ENCODE data around the gene CBX7. TPM values are rescaled to one million over a fixed set of nuclear protein-coding genes. Genes with fewer than 3 reads are reported as not detected.

CBX7 gene
- total and polyA plus RNA-seq, 10 donors, result 20.2 to 99.4 (median 60.3) TPM

DNA sequence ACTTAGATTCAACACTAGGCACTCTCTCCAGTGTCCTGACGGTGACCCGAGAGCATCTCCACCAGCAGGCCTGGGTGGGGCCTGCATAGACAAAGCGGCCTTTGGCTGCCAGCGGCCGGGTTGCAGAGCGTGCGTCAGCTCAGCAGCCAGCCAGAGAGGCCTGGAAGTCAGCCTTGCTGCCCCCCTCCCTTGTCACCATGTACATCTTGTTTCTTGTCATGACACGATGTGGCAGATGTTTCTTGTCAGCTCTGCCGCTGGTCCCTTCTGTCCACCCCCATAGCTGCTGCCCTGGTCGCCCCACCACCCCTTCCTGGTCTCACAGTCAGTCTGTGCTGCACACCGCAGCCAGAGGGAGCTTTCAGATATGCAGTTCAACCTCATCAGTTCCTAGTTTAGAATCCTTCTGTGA, 33.1 kb upstream of the CBX7 start:
- Histone ChIP-seq H3K27ac (peak overlapping the region in 5 of 8 donors; percentile 50 to 69 (median 59)), H3K27me3 (replicated peaks in 1 of 7) (peaks cover 0 to 7% (median 0%) of the 10 kb centered on the region in 7 donors), H3K9me3 (peaks cover 0 to 19% (median 5%) of the 10 kb centered on the region in 8 donors), H3K36me3 (no peaks in the 10 kb centered on the region), H3K4me3 (no peak overlapping the region), H3K4me1 (peaks cover 0 to 13% (median 3%) of the 10 kb centered on the region in 6 donors)
- intact Hi-C loops (cut with DNase I; ENCODE audit: low total_unique reads), result no loop called here
- no peak for TF ChIP-seq POLR2A (IDR thresholded peaks at IDR 0.05)
- TF ChIP-seq, protein P1, sequence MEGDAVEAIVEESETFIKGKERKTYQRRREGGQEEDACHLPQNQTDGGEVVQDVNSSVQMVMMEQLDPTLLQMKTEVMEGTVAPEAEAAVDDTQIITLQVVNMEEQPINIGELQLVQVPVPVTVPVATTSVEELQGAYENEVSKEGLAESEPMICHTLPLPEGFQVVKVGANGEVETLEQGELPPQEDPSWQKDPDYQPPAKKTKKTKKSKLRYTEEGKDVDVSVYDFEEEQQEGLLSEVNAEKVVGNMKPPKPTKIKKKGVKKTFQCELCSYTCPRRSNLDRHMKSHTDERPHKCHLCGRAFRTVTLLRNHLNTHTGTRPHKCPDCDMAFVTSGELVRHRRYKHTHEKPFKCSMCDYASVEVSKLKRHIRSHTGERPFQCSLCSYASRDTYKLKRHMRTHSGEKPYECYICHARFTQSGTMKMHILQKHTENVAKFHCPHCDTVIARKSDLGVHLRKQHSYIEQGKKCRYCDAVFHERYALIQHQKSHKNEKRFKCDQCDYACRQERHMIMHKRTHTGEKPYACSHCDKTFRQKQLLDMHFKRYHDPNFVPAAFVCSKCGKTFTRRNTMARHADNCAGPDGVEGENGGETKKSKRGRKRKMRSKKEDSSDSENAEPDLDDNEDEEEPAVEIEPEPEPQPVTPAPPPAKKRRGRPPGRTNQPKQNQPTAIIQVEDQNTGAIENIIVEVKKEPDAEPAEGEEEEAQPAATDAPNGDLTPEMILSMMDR (IDR thresholded peaks at IDR 0.05 in 8 of 11, conservative IDR thresholded peaks at IDR 0.05 in 3 of 11), result peak in 6 of 11 experiments; percentile 16 to 39 (median 30)
- peak; percentile 48 to 84 (median 66) for TF ChIP-seq POLR2AphosphoS5 (IDR thresholded peaks at IDR 0.05)
- peak; percentile 70 for DNase-seq
- 72 to 87% (median 81%) methylated on average over 11 of the region's 11 CpGs for WGBS, 5 donors

DNA sequence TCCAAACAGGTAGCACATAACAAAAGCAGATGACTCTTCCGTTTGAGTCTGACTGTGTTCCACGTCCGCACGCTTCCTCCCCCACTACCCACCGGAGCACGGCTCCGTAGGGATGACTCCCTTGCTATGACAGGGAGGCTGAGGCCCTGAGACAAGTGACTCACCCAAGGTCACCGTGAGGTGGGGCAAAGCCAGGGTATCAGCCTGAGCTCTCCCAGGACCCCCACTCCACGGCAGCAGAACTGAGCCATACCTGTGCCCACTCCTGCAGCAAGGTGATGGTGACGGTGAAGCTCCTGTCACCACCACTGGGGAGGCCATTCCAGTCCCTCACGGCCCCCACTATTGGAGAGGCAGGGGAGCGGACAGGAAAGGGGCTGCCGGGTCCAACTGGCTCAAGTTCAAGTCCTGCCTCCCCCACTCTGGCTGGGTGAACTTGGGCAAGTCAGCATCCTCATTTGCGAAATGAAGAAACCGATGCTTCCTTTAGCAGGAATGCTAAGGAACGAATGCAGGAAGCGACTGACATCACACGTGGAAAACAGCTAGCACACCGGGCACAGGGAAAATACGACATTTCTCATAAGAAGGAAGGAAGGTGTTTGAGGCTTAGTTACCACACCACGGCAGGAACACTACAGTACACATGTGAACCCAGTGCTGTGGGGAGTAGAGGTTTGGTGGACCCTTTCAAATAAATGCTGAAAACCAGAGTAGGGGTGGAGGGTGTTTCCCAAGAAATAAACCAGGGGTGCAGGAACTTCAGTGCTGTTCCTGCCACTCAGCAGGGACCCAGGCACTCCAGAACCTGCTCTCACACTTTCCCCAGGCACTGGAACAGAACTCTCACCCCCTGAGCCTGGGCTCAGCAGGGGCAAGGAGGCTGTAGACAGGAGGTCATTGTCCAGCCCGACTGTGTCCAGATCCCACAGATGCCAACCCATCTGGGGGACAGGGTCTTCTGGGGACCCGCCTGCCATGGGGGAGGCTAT, 32.4 kb upstream of the CBX7 start:
- Histone ChIP-seq H3K4me1 (peaks cover 0 to 17% (median 4%) of the 10 kb centered on the region in 6 donors), H3K36me3 (no peaks in the 10 kb centered on the region), H3K4me3 (no peak overlapping the region), H3K27me3 (replicated peaks in 1 of 7) (peaks cover 0 to 7% (median 0%) of the 10 kb centered on the region in 7 donors), H3K9me3 (peaks cover 0 to 19% (median 5%) of the 10 kb centered on the region in 8 donors), H3K27ac (peak overlapping the region in 6 of 8 donors; percentile 43 to 69 (median 58))
- intact Hi-C loops (cut with DNase I; ENCODE audit: low total_unique reads), result no loop called here
- TF ChIP-seq, protein P1 (IDR thresholded peaks at IDR 0.05 in 8 of 11, conservative IDR thresholded peaks at IDR 0.05 in 3 of 11), result no peak
- no peak for TF ChIP-seq POLR2A (IDR thresholded peaks at IDR 0.05)
- no peak for TF ChIP-seq POLR2AphosphoS5 (IDR thresholded peaks at IDR 0.05)
- peak; percentile 24 for DNase-seq
- 52 to 68% (median 60%) methylated on average over 15 to 23 of the region's 23 CpGs for WGBS, 5 donors

DNA sequence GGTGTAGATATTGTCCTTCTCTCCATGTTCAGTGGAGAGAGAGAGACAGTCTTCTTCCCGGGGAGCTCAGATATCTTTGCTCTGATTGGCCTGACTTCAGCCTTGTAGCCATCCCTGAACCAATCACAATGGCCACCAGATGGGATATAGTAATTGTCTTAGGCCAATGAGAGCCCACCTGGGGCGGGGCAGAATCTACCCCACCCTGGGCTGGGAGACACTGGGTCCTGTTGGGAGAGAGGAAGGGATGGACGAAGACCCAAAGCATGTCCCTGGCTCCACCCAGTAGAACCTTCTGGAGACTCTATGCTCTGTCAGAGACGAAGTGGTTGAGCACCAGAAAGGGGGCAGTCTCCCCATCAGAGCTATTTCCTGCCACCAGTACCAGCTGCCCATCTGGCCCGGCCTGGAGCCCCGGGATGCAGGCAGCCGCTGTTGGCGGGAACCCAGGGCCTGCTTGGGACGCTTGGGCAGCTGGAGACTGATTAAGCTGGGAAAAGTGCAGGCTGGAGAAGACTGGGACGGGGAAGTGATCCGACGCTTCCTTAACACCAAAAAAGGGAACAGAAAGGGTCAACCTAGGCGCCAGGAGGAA, 31.6 kb upstream of the CBX7 start:
- DNase-seq, result peak; percentile 55
- 61 to 73% (median 71%) methylated on average over 10 to 13 of the region's 13 CpGs for WGBS, 5 donors

DNA sequence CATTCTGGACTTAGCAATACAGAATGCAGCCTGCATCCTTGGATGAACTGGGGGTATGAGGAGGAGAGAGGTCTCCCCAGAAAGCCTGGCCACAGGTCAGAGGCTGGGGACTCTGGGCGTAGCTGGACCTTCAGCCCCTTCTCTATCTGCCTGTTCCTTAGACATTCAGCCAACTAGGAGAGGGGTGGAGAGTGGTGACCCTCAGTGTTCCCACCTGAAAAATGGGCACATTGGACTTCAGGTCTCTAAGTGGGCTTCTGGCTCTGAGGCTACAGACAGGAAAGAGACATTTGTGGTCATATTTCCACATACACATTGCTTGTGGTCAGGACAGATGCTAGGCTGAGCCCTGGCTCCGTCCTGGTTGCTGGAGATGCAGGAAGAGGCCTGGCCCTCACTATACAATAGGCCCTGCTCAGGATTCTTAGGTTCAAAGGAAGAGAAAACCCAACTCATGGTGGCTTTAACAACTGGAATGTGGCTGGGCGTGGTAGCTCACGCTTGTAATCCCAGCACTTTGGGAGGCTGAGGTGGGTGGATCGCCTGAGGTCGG, 30.1 kb upstream of the CBX7 start:
- DNase-seq, result peak; percentile 38
- Histone ChIP-seq H3K4me1 (peaks cover 10 to 40% (median 25%) of the 10 kb centered on the region in 6 donors), H3K36me3 (no peaks in the 10 kb centered on the region), H3K27ac (no peak overlapping the region), H3K27me3 (replicated peaks in 1 of 7) (peaks cover 0 to 7% (median 0%) of the 10 kb centered on the region in 7 donors), H3K9me3 (peaks cover 0 to 19% (median 5%) of the 10 kb centered on the region in 8 donors), H3K4me3 (no peak overlapping the region)
- intact Hi-C loops (cut with DNase I; ENCODE audit: low total_unique reads), result no loop called here
- WGBS, 5 donors, result 75 to 87% (median 82%) methylated on average over 6 of the region's 6 CpGs
- TF ChIP-seq POLR2AphosphoS5 (IDR thresholded peaks at IDR 0.05) (no peak), POLR2A (IDR thresholded peaks at IDR 0.05) (no peak)
- TF ChIP-seq, protein P1 (IDR thresholded peaks at IDR 0.05 in 8 of 11, conservative IDR thresholded peaks at IDR 0.05 in 3 of 11), result no peak

More for the DNA sequence above, 31.6 kb upstream of the CBX7 start:
- peaks cover 0 to 7% (median 0%) of the 10 kb centered on the region in 7 donors for H3K27me3 ChIP-seq (replicated peaks in 1 of 7)
- peaks cover 0 to 19% (median 5%) of the 10 kb centered on the region in 8 donors for H3K9me3 ChIP-seq
- H3K4me1 ChIP-seq, result peaks cover 2 to 25% (median 11%) of the 10 kb centered on the region in 6 donors
- intact Hi-C loops (cut with DNase I; ENCODE audit: low total_unique reads), result no loop called here
- no peaks in the 10 kb centered on the region for H3K36me3 ChIP-seq
- H3K4me3 ChIP-seq, result no peak overlapping the region
- H3K27ac ChIP-seq, result peak overlapping the region in 5 of 8 donors; percentile 31 to 69 (median 50)
- TF ChIP-seq POLR2A (IDR thresholded peaks at IDR 0.05), result no peak
- peak in 1 of 3 donors; percentile 34 for TF ChIP-seq POLR2AphosphoS5 (IDR thresholded peaks at IDR 0.05)

Measured in spleen (tissue), 11 donors.